Liver (tissue), 9 donors: Measurements from ENCODE around the gene HEG1. TPM values are rescaled to one million over a fixed set of nuclear protein-coding genes. Genes with fewer than 3 reads are reported as not detected.

ENCODE experiments used
- DNase-seq: peaks from one replicate; pipeline ENCODE4 v3.0.0-alpha.2; 2017; ENCODE audit warnings: low spot score
- H3K27ac ChIP-seq, 2 donors: one replicate each; pipeline ENCODE4 v1.7.0; 2013; ENCODE audit warnings: inconsistent platforms in 2 of 2, low read length in 2 of 2, control low read depth in 1 of 2, low read depth in 1 of 2, mild to moderate bottlenecking in 1 of 2
- H3K27me3 ChIP-seq, 4 donors: one replicate each; pipeline versions ENCODE4 v1.6.1 to v1.7.0; 2013; ENCODE audit warnings: low read length in 3 of 4, inconsistent platforms in 1 of 4, mild to moderate bottlenecking in 1 of 4, moderate library complexity in 1 of 4; ENCODE audit not compliant: control insufficient read depth in 4 of 4, insufficient read depth in 4 of 4
- H3K36me3 ChIP-seq, 4 donors: one replicate each; pipeline versions ENCODE4 v1.6.1 to v1.7.0; 2013; ENCODE audit warnings: low read length in 3 of 4, mild to moderate bottlenecking in 3 of 4, low read depth in 1 of 4, moderate library complexity in 1 of 4; ENCODE audit not compliant: control insufficient read depth in 4 of 4, insufficient read depth in 3 of 4
- H3K4me1 ChIP-seq, 4 donors: one replicate each; pipeline versions ENCODE4 v1.6.1 to v1.7.0; 2013; ENCODE audit warnings: low read length in 3 of 4, mild to moderate bottlenecking in 3 of 4, moderate library complexity in 1 of 4; ENCODE audit not compliant: control insufficient read depth in 4 of 4, insufficient read depth in 4 of 4
- H3K4me3 ChIP-seq, 3 donors: one replicate each; pipeline versions ENCODE4 v1.6.1 to v1.7.0; 2013; ENCODE audit warnings: low read length in 3 of 3, control low read depth in 1 of 3, low read depth in 1 of 3, mild to moderate bottlenecking in 1 of 3
- H3K9ac ChIP-seq, 2 donors: one replicate each; pipeline ENCODE4 v1.7.0; 2013; ENCODE audit warnings: low read length in 2 of 2, mild to moderate bottlenecking in 2 of 2, moderate library complexity in 2 of 2, control low read depth in 1 of 2, low read depth in 1 of 2
- H3K9me3 ChIP-seq, 4 donors: one replicate each; pipeline versions ENCODE4 v1.6.1 to v1.7.0; 2013; ENCODE audit warnings: low read length in 3 of 4; ENCODE audit not compliant: control insufficient read depth in 4 of 4
- CTCF ChIP-seq: fragments of 150-350 bp; IDR thresholded peaks from 2 replicates; pipeline ENCODE4 v1.5.1; 2017; ENCODE audit warnings: improper control_type of control experiment, low read depth, low read length; ENCODE audit not compliant: missing input control
- EGR1 ChIP-seq, 2 donors: IDR thresholded peaks; 2 replicates each; pipeline ENCODE4 v1.6.1; 2016 to 2018; ENCODE audit warnings: antibody characterized with exemption in 2 of 2, low read depth in 2 of 2
- FOXA1 ChIP-seq: IDR thresholded peaks from 2 replicates; pipeline ENCODE4 v1.6.1; 2016; ENCODE audit warnings: antibody characterized with exemption
- FOXA2 ChIP-seq: IDR thresholded peaks from 2 replicates; pipeline ENCODE4 v1.6.1; 2016; ENCODE audit warnings: antibody characterized with exemption
- HNF4A ChIP-seq, 2 donors: conservative IDR thresholded peaks; 2 replicates each; pipeline ENCODE4 v1.6.1; 2016; ENCODE audit warnings: antibody characterized with exemption in 2 of 2, mild to moderate bottlenecking in 2 of 2
- HNF4G ChIP-seq: IDR thresholded peaks from 2 replicates; pipeline ENCODE4 v1.6.1; 2016; ENCODE audit warnings: antibody characterized with exemption
- NR2F2 ChIP-seq: IDR thresholded peaks from 2 replicates; pipeline ENCODE4 v1.6.1; 2016; ENCODE audit warnings: antibody characterized with exemption
- RXRA ChIP-seq, 2 donors: IDR thresholded peaks; 2 replicates each; pipeline ENCODE4 v1.6.1; 2017 to 2018; ENCODE audit warnings: antibody characterized with exemption in 2 of 2, mild to moderate bottlenecking in 1 of 2
- TAF1 ChIP-seq: conservative IDR thresholded peaks from 2 replicates; pipeline ENCODE4 v1.6.1; 2016; ENCODE audit warnings: antibody characterized with exemption, mild to moderate bottlenecking
- YY1 ChIP-seq: IDR thresholded peaks from 2 replicates; pipeline ENCODE4 v1.6.1; 2016; ENCODE audit warnings: antibody characterized with exemption, mild to moderate bottlenecking
- WGBS: extraction: QIAGEN DNeasy Blood & Tissue Kit; methylation state at CpG from one replicate; pipeline ENCODE4 v1.1.7; 2013; 5-methylcytosine and 5-hydroxymethylcytosine counted together
- polyA plus RNA-seq, 2 donors: library from polyadenylated mRNA; stranded (reverse) in 1 of 2; unstranded in 1 of 2; fragments of 200-250 nt in 1 of 2; fragments of >200 nt in 1 of 2; fragmentation: Nextera tagmentation in 1 of 2; extraction: Ambion mirVana in 1 of 2; gene quantifications; one replicate each; pipeline versions ENCODE4 v1.2.1 to v1.2.3, GENCODE V29; 2013 to 2015
- total RNA-seq, 2 donors: library from RNA; depleted of rRNA; stranded (reverse); fragments of >200 nt; gene quantifications; one replicate each; pipeline ENCODE4 v1.2.3, GENCODE V29; 2014
- TF ChIP-seq, protein P1 (sequence below): IDR thresholded peaks from 2 replicates; pipeline ENCODE4 v1.6.1; 2016; ENCODE audit warnings: antibody characterized with exemption
- TF ChIP-seq, protein P2 (sequence below): IDR thresholded peaks from 2 replicates; pipeline ENCODE4 v1.6.1; 2016; ENCODE audit warnings: antibody characterized with exemption, mild to moderate bottlenecking
- donor health status: healthy.
- donor health status: healthy.
- donor health status: healthy.
- donor health status: healthy.
- donor health status: healthy.

HEG1 gene
- total and polyA plus RNA-seq, 4 donors: 1.4 to 16.0 (median 5.3) TPM

DNA sequence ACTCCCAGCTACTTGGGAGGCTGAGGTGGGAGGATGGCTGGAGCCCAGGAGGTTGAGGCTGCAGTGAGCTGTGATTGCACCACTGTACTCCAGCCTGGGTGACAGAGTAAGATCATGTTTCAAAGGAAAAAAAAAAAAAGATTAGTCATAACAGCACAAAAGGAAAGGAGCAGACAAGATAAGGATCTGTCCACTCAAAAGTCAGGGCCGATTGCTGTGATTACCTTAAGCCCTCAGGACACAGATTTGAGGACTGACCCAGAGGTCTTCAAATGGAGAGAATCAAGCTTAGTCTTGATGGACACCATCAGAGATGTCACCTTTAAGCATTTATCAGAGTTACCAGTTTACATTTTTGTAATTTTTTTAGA lies 23.9 kb upstream of the HEG1 start:
- TF ChIP-seq, protein P1, sequence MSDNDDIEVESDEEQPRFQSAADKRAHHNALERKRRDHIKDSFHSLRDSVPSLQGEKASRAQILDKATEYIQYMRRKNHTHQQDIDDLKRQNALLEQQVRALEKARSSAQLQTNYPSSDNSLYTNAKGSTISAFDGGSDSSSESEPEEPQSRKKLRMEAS: no peak
- TF ChIP-seq EGR1 (IDR thresholded peaks at IDR 0.05; ENCODE audit: low read depth in 2 of 2): no peak
- TF ChIP-seq, protein P2, sequence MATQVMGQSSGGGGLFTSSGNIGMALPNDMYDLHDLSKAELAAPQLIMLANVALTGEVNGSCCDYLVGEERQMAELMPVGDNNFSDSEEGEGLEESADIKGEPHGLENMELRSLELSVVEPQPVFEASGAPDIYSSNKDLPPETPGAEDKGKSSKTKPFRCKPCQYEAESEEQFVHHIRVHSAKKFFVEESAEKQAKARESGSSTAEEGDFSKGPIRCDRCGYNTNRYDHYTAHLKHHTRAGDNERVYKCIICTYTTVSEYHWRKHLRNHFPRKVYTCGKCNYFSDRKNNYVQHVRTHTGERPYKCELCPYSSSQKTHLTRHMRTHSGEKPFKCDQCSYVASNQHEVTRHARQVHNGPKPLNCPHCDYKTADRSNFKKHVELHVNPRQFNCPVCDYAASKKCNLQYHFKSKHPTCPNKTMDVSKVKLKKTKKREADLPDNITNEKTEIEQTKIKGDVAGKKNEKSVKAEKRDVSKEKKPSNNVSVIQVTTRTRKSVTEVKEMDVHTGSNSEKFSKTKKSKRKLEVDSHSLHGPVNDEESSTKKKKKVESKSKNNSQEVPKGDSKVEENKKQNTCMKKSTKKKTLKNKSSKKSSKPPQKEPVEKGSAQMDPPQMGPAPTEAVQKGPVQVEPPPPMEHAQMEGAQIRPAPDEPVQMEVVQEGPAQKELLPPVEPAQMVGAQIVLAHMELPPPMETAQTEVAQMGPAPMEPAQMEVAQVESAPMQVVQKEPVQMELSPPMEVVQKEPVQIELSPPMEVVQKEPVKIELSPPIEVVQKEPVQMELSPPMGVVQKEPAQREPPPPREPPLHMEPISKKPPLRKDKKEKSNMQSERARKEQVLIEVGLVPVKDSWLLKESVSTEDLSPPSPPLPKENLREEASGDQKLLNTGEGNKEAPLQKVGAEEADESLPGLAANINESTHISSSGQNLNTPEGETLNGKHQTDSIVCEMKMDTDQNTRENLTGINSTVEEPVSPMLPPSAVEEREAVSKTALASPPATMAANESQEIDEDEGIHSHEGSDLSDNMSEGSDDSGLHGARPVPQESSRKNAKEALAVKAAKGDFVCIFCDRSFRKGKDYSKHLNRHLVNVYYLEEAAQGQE: no peak
- no peak for TF ChIP-seq FOXA2
- no peak for TF ChIP-seq CTCF
- TF ChIP-seq RXRA (IDR thresholded peaks at IDR 0.05): no peak
- no peak for TF ChIP-seq NR2F2
- no peak for TF ChIP-seq FOXA1
- no peak for TF ChIP-seq YY1
- H3K36me3 ChIP-seq: peaks cover 0 to 3% (median 1%) of the 10 kb centered on the region in 4 donors
- no peak overlapping the region for H3K4me3 ChIP-seq
- H3K4me1 ChIP-seq: peaks cover 0 to 6% (median 0%) of the 10 kb centered on the region in 4 donors
- WGBS: 85% methylated on average over 1 of the region's 1 CpG
- DNase-seq: no peak
- no peaks in the 10 kb centered on the region for H3K9me3 ChIP-seq
- H3K27ac ChIP-seq: no peak overlapping the region
- H3K9ac ChIP-seq: no peak overlapping the region
- no peaks in the 10 kb centered on the region for H3K27me3 ChIP-seq

- Histone ChIP-seq H3K9ac (no peak overlapping the region), H3K4me3 (no peak overlapping the region), H3K36me3 (peaks cover 0 to 3% (median 1%) of the 10 kb centered on the region in 4 donors), H3K27ac (no peak overlapping the region), H3K4me1 (peaks cover 0 to 6% (median 0%) of the 10 kb centered on the region in 4 donors), H3K27me3 (no peaks in the 10 kb centered on the region), H3K9me3 (no peaks in the 10 kb centered on the region)
- 92% methylated on average over 6 of the region's 6 CpGs for WGBS
- no peak for DNase-seq
- TF ChIP-seq HNF4A (conservative IDR thresholded peaks at IDR 0.05) (no peak), EGR1 (IDR thresholded peaks at IDR 0.05; ENCODE audit: low read depth in 2 of 2) (no peak), TAF1 (no peak), HNF4G (no peak), CTCF (no peak), NR2F2 (no peak)
- TF ChIP-seq, protein P1: no peak
These were observed 23.3 kb upstream of the HEG1 start for GRCh38 chr3:125078951-125079674.
